ENCODE results near the gene DRD1. TPM values are rescaled to one million over a fixed set of nuclear protein-coding genes. Genes with fewer than 3 reads are reported as not detected.

DRD1 gene
- total and polyA plus RNA-seq, 2 of the 4 experiments (the other 2 are of a cell fraction): 0.18 to 0.19 TPM

GRCh38 chr5:175465282-175465681, 21.3 kb upstream of the DRD1 start:
- Histone ChIP-seq H2AFZ (replicated peaks; ENCODE audit: low read length, poor library complexity) (no peak overlapping the region), H3K4ac (ENCODE audit: low read depth, low read length) (no peak overlapping the region), H3K27me3 (ENCODE audit: control insufficient read depth, insufficient read depth, low read length) (peaks cover 8% of the 10 kb centered on the region; the same call in 1 of the 2 replicates), H2BK15ac (ENCODE audit: low read depth, low read length) (no peak overlapping the region), H3K9me1 (ENCODE audit: insufficient read depth, low read length) (no peaks in the 10 kb centered on the region), H3K14ac (replicated peaks; ENCODE audit: low read depth, low read length) (no peak overlapping the region), H3K9me3 (ENCODE audit: control insufficient read depth, insufficient read depth, low read length) (no peaks in the 10 kb centered on the region), H3K79me1 (ENCODE audit: low read depth in 1 of 2, low read length in 2 of 2) (no peaks in the 10 kb centered on the region), H4K20me1 (ENCODE audit: insufficient read depth, low read length) (no peaks in the 10 kb centered on the region), H3K56ac (ENCODE audit: extremely low read depth, insufficient read depth, low read length) (no peak overlapping the region), H3K18ac (ENCODE audit: low read depth, low read length) (no peak overlapping the region), H3K23ac (ENCODE audit: low read depth, low read length) (no peak overlapping the region), H2BK5ac (ENCODE audit: low read depth, low read length, poor library complexity, severe bottlenecking) (no peak overlapping the region), H4K91ac (ENCODE audit: insufficient read depth, low read depth, low read length) (no peak overlapping the region), H2AK5ac (ENCODE audit: low read depth, low read length) (no peak overlapping the region), H3K36me3 (ENCODE audit: control insufficient read depth, insufficient read depth, low read length) (no peaks in the 10 kb centered on the region), H2BK20ac (ENCODE audit: low read depth, low read length) (no peak overlapping the region), H4K8ac (ENCODE audit: low read depth in 2 of 2, low read length in 2 of 2) (no peak overlapping the region), H3K4me2 (ENCODE audit: low read depth, low read length) (no peak overlapping the region), H2BK120ac (ENCODE audit: low read depth, low read length) (no peak overlapping the region), H3K4me3 (ENCODE audit: insufficient read depth, low read depth, low read length) (no peak overlapping the region), H4K5ac (ENCODE audit: low read depth, low read length) (no peak overlapping the region), H3K4me1 (ENCODE audit: control insufficient read depth, insufficient read depth, low read length) (peaks cover 2% of the 10 kb centered on the region; the same call in 1 of the 2 replicates), H3K9ac (ENCODE audit: low read depth, low read length) (no peak overlapping the region), H2AK9ac (replicated peaks; ENCODE audit: low read depth, low read length, poor library complexity) (no peak overlapping the region), H3K27ac (ENCODE audit: insufficient read depth, low read length) (no peak overlapping the region)
- dilution Hi-C loops (cut with HindIII; ENCODE audit: low sequenced_read_pairs, unreplicated experiment) (no loop called here), in situ Hi-C loops (cut with MboI; ENCODE audit: low sequenced_read_pairs) (no loop called here), intact Hi-C loops (cut with micrococcal nuclease) (no loop called here)
- no TSS peak for BruUV-seq (replicated peaks)
- ChIA-PET CTCF (interaction anchor here (0.6 to 2.1 kb wide), 9 partner anchors 9 to 1417 kb away, joined by 3 to 16 read pairs (median 4); no protein-coding TSS in a partner anchor), POLR2A (ENCODE audit: unreplicated experiment) (no interaction called here)
- DNase-seq: no peak
- no CpG with 5 or more reads among the region's 3 CpGs for WGBS, 2 experiments (ENCODE audit: extremely low coverage in 2 of 2, insufficient read length in 1 of 2)
- TF ChIP-seq FOS (IDR thresholded peaks at IDR 0.05; ENCODE audit: low read depth, low read length): no peak
- ATAC-seq (ENCODE audit: low read depth): no peak

Data from IMR-90 (cell line).